B cell (primary cell): ENCODE data around the gene ARHGEF7. TPM values are rescaled to one million over a fixed set of nuclear protein-coding genes. Genes with fewer than 3 reads are reported as not detected.

Experiments
- ATAC-seq: fragments of 200-7000 bp; cut with Tn5 transposase; one replicate; pipeline ENCODE4 v1.10.0; 2021; ENCODE audit warnings: low read depth, mild to moderate bottlenecking, moderate number of reproducible peaks, moderate library complexity
- CTCF ChIA-PET: fragments of 350-600 bp; sonication (Branson Sonifier 250); formaldehyde crosslinking; loops from one replicate; lab custom pipeline; 2021; ENCODE audit warnings: antibody characterized with exemption, inconsistent platforms; lab: Charles Lee
- POLR2A ChIA-PET: fragments of 350-600 bp; sonication (Branson Sonifier 250); formaldehyde crosslinking; loops from one replicate; lab custom pipeline; 2021; ENCODE audit warnings: antibody characterized with exemption; lab: Charles Lee
- DNase-seq: peaks from one replicate; pipeline ENCODE4 v3.0.0; 2013
- H2AFZ ChIP-seq: 2 replicates; pipeline ENCODE4 v1.6.1; 2012; ENCODE audit warnings: mild to moderate bottlenecking, low read depth, low read length; ENCODE audit not compliant: insufficient read depth, poor library complexity, severe bottlenecking
- H3K27ac ChIP-seq, 2 donors: 1 replicate in 1 of 2; 2 replicates in 1 of 2; pipeline ENCODE4 v1.5.1; 2012 to 2013; ENCODE audit warnings: low read length in 2 of 2, mild to moderate bottlenecking in 2 of 2, moderate library complexity in 1 of 2
- H3K27me3 ChIP-seq, 4 experiments: fragments of 200-600 bp in 1 of 4; sonication (generic) in 1 of 4; replicated peaks in 1 of 4; 1 replicate in 2 of 4; 2 replicates in 2 of 4; pipeline versions ENCODE4 v1.6.1 to v1.7.0; 2013 to 2016; ENCODE audit warnings: low read length in 3 of 4, mild to moderate bottlenecking in 2 of 4, mixed read lengths in 1 of 4, moderate library complexity in 1 of 4; ENCODE audit not compliant: insufficient read depth in 4 of 4, control insufficient read depth in 3 of 4; ENCODE audit errors: control extremely low read depth in 1 of 4
- H3K36me3 ChIP-seq, 2 experiments: replicated peaks in 1 of 2; 1 replicate in 1 of 2; 2 replicates in 1 of 2; pipeline versions ENCODE4 v1.6.1 to v1.7.1; 2013; ENCODE audit warnings: low read length in 1 of 2; ENCODE audit not compliant: insufficient read depth in 2 of 2, control insufficient read depth in 1 of 2; ENCODE audit errors: control extremely low read depth in 1 of 2, extremely low read depth in 1 of 2
- H3K4me1 ChIP-seq, 2 donors: fragments of 200-600 bp in 1 of 2; sonication (generic) in 1 of 2; 1 replicate in 1 of 2; 2 replicates in 1 of 2; pipeline versions ENCODE4 v1.5.1 to v1.6.1; 2013 to 2017; ENCODE audit warnings: low read length in 2 of 2; ENCODE audit not compliant: control insufficient read depth in 2 of 2, insufficient read depth in 2 of 2
- H3K4me2 ChIP-seq: replicated peaks from 2 replicates; pipeline ENCODE3; 2012; ENCODE audit warnings: mild to moderate bottlenecking, low read depth, low read length; ENCODE audit not compliant: poor library complexity, severe bottlenecking
- H3K4me3 ChIP-seq, 5 experiments: fragments of 200-600 bp in 1 of 5; sonication (generic) in 1 of 5; 1 replicate in 3 of 5; 2 replicates in 2 of 5; pipeline versions ENCODE4 v1.5.1 to v1.7.0; 2011 to 2016; ENCODE audit warnings: low read length in 4 of 5, mild to moderate bottlenecking in 4 of 5, low read depth in 2 of 5, control low read depth in 1 of 5, moderate library complexity in 1 of 5; ENCODE audit not compliant: insufficient read depth in 1 of 5; ENCODE audit errors: control extremely low read depth in 1 of 5, extremely low read depth in 1 of 5
- H3K79me2 ChIP-seq: fragments of 200-600 bp; sonication (generic); one replicate; pipeline ENCODE4 v1.6.0; 2016; ENCODE audit warnings: low read length; ENCODE audit not compliant: control insufficient read depth, insufficient read depth
- H3K9ac ChIP-seq: fragments of 200-600 bp; sonication (generic); 2 replicates; pipeline ENCODE4 v1.6.1; 2017; ENCODE audit warnings: mild to moderate bottlenecking, low read length, moderate library complexity
- H3K9me3 ChIP-seq, 3 donors: one replicate each; pipeline versions ENCODE4 v1.6.1 to v1.7.1; 2013; ENCODE audit warnings: low read length in 2 of 3; ENCODE audit not compliant: control insufficient read depth in 2 of 3, insufficient read depth in 1 of 3; ENCODE audit errors: control extremely low read depth in 1 of 3
- H4K20me1 ChIP-seq: 2 replicates; pipeline ENCODE4 v1.6.0; 2012; ENCODE audit warnings: mild to moderate bottlenecking, low read length; ENCODE audit not compliant: insufficient read depth, control insufficient read depth, poor library complexity, severe bottlenecking
- H3K27ac Mint-ChIP-seq: one replicate; pipeline ENCODE4 v1.8.0; 2021; ENCODE audit warnings: mixed read lengths
- H3K27me3 Mint-ChIP-seq: one replicate; pipeline ENCODE4 v1.8.0; 2021; ENCODE audit warnings: mixed read lengths
- H3K4me1 Mint-ChIP-seq: one replicate; pipeline ENCODE4 v1.8.0; 2021; ENCODE audit warnings: mixed read lengths
- H3K4me3 Mint-ChIP-seq: one replicate; pipeline ENCODE4 v1.8.0; 2021; ENCODE audit warnings: mixed read lengths
- H3K9me3 Mint-ChIP-seq: one replicate; pipeline ENCODE4 v1.8.0; 2022; ENCODE audit warnings: mixed read lengths; ENCODE audit not compliant: insufficient read depth
- CTCF ChIP-seq: fragments of 200-600 bp; IDR thresholded peaks from one replicate; pipeline ENCODE4 v1.8.0; 2022; ENCODE audit warnings: antibody characterized with exemption, mild to moderate bottlenecking
- EZH2 ChIP-seq: IDR thresholded peaks from 2 replicates; pipeline ENCODE4 v1.6.1; 2012; ENCODE audit warnings: borderline replicate concordance, low read depth, mild to moderate bottlenecking, moderate library complexity, low read length; ENCODE audit not compliant: insufficient read depth, poor library complexity, severe bottlenecking
- WGBS: methylation state at CpG from one replicate; pipeline ENCODE4 v1.1.5; 2013; ENCODE audit warnings: missing lambda C conversion rate; ENCODE audit not compliant: insufficient coverage; 5-methylcytosine and 5-hydroxymethylcytosine counted together
- intact Hi-C: fragments of 100-400 bp; cut with micrococcal nuclease; formaldehyde crosslinking; loops from one replicate; pipeline ENCODE4 v1.10.0; 2022
- polyA plus RNA-seq: library from polyadenylated mRNA; depleted of rRNA; stranded (reverse); fragments of >200 nt; gene quantifications from 2 replicates; pipeline ENCODE4 v1.2.3, GENCODE V29; 2012
- total RNA-seq, 2 donors: library from RNA; stranded (reverse); fragments of 120-200 nt in 1 of 2; gene quantifications; 1 replicate in 1 of 2; 2 replicates in 1 of 2; pipeline versions ENCODE4 v1.2.3 to v1.2.4, GENCODE V29; 2013 to 2022

Gene ARHGEF7
- total and polyA plus RNA-seq, 2 donors (not counting 1 experiment from before 2014, with no cell fraction given) = 62.3 to 125 TPM

- TF ChIP-seq CTCF (no peak), EZH2 (no peak)
- Histone ChIP-seq H3K4me1 (no peaks in the 10 kb centered on the region), H3K9me3 (peaks cover 0 to 4% (median 0%) of the 10 kb centered on the region in 3 donors), H3K9ac (no peak overlapping the region), H2AFZ (no peak overlapping the region), H3K4me3 (no peak overlapping the region), H4K20me1 (no peaks in the 10 kb centered on the region), H3K27ac (no peak overlapping the region), H3K36me3 (no peaks in the 10 kb centered on the region), H3K4me2 (no peak overlapping the region), H3K79me2 (no peaks in the 10 kb centered on the region), H3K27me3 (peaks cover 0 to 28% (median 10%) of the 10 kb centered on the region in 4 experiments)
- no peaks in the 10 kb centered on the region for H3K4me1 Mint-ChIP-seq
- H3K27me3 Mint-ChIP-seq = peaks cover 54% of the 10 kb centered on the region
- ChIA-PET POLR2A (no interaction called here), CTCF (interaction anchor here (1.3 kb wide), 1 partner anchor 120 kb away, joined by 4 read pairs; no protein-coding TSS in a partner anchor)
- no peak for DNase-seq
- ATAC-seq = no peak
- no peaks in the 10 kb centered on the region for H3K9me3 Mint-ChIP-seq
- intact Hi-C loops = no loop called here
- no peak overlapping the region for H3K4me3 Mint-ChIP-seq
- WGBS = 84% methylated on average over 24 of the region's 30 CpGs
- no peak overlapping the region for H3K27ac Mint-ChIP-seq
These were observed 19.9 kb upstream of the ARHGEF7 start for GRCh38 chr13:111095031-111095840.

DNA sequence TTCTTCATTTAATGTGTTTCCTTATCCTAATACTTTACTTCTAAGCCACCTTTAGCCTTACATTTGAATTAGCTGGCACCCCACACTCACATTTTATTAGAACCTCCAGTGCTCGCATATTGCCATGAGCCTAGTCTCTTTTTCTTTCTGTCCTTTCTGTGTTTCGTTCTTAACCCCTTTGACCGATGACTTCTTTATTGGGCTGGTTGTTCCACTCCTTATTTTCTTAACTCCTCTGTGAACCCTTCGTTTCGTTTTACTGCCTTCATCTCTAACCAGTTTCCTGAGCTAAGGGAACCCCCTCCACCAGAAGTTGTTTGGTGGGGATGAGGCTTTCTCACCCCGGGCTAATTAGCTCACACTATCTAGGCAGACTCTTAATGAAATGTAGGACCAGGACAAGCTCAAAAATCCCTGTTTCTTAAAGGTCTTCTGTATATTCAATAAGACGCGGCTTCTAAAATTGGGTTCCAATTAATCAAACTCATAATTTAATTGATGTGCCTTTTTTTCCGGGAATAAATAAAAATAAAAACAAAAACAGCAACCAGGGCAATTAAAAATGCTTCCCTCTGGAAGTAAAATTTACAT is 19.1 kb upstream of the ARHGEF7 start:
- no peaks in the 10 kb centered on the region for H4K20me1 ChIP-seq
- ChIA-PET CTCF (no interaction called here), POLR2A (no interaction called here)
- Mint-ChIP-seq H3K27me3 (peaks cover 56% of the 10 kb centered on the region), H3K4me1 (no peaks in the 10 kb centered on the region), H3K27ac (no peak overlapping the region), H3K9me3 (no peaks in the 10 kb centered on the region), H3K4me3 (no peak overlapping the region)
- 77% methylated on average over 3 of the region's 9 CpGs for WGBS
- no peak overlapping the region for H3K9ac ChIP-seq
- H3K27ac ChIP-seq = no peak overlapping the region
- H2AFZ ChIP-seq = no peak overlapping the region
- no peak overlapping the region for H3K4me3 ChIP-seq
- no peaks in the 10 kb centered on the region for H3K4me1 ChIP-seq
- intact Hi-C loops = no loop called here
- no peak for TF ChIP-seq CTCF
- no peak for TF ChIP-seq EZH2
- H3K9me3 ChIP-seq = peaks cover 0 to 8% (median 0%) of the 10 kb centered on the region in 3 donors
- no peaks in the 10 kb centered on the region for H3K36me3 ChIP-seq
- H3K27me3 ChIP-seq = peaks cover 0 to 28% (median 10%) of the 10 kb centered on the region in 4 experiments
- DNase-seq = no peak
- no peaks in the 10 kb centered on the region for H3K79me2 ChIP-seq
- H3K4me2 ChIP-seq = no peak overlapping the region
- no peak for ATAC-seq
